ENCODE measurements around the gene MAPRE2. TPM values are rescaled to one million over a fixed set of nuclear protein-coding genes. Genes with fewer than 3 reads are reported as not detected.

MAPRE2 gene
- polyA plus RNA-seq, 1 donor, result 29.0 TPM

- WGBS (ENCODE audit: insufficient coverage, low lambda C conversion rate), result no CpG with 5 or more reads among the region's 6 CpGs
- DNase-seq, result no peak
These were observed 33.9 kb downstream of the MAPRE2 start for GRCh38 chr18:35075132-35075531.

GRCh38 chr18:35076135-35076924 is 35.1 kb downstream of the MAPRE2 start:
- no peaks in the 10 kb centered on the region for H3K4me1 ChIP-seq (ENCODE audit: control insufficient read depth, insufficient read depth, low read length)
- DNase-seq, result no peak
- WGBS (ENCODE audit: insufficient coverage, low lambda C conversion rate), result 83% methylated on average over 2 of the region's 4 CpGs
- H3K9me3 ChIP-seq (ENCODE audit: control insufficient read depth, low read depth, low read length), result no peaks in the 10 kb centered on the region
- H3K27me3 ChIP-seq (ENCODE audit: control insufficient read depth, insufficient read depth, low read length), result no peaks in the 10 kb centered on the region
- no peak overlapping the region for H3K4me3 ChIP-seq (ENCODE audit: low read length)
- no peaks in the 10 kb centered on the region for H3K36me3 ChIP-seq (ENCODE audit: control insufficient read depth, insufficient read depth, low read length)
- H3K27ac ChIP-seq (ENCODE audit: low read length), result no peak overlapping the region

More at GRCh38 chr18:35075132-35075531, 33.9 kb downstream of the MAPRE2 start:
- H3K4me3 ChIP-seq (ENCODE audit: low read length), result no peak overlapping the region
- peaks cover 5% of the 10 kb centered on the region for H3K36me3 ChIP-seq (ENCODE audit: control insufficient read depth, insufficient read depth, low read length)
- no peaks in the 10 kb centered on the region for H3K27me3 ChIP-seq (ENCODE audit: control insufficient read depth, insufficient read depth, low read length)
- H3K27ac ChIP-seq (ENCODE audit: low read length), result no peak overlapping the region
- no peaks in the 10 kb centered on the region for H3K9me3 ChIP-seq (ENCODE audit: control insufficient read depth, low read depth, low read length)
- H3K4me1 ChIP-seq (ENCODE audit: control insufficient read depth, insufficient read depth, low read length), result no peaks in the 10 kb centered on the region

GRCh38 chr18:35077937-35078336 is 36.7 kb downstream of the MAPRE2 start:
- no peaks in the 10 kb centered on the region for H3K36me3 ChIP-seq (ENCODE audit: control insufficient read depth, insufficient read depth, low read length)

GRCh38 chr18:35080058-35080457 is 38.8 kb downstream of the MAPRE2 start:
- WGBS (ENCODE audit: insufficient coverage, low lambda C conversion rate), result no CpG with 5 or more reads among the region's 1 CpG
- no peaks in the 10 kb centered on the region for H3K9me3 ChIP-seq (ENCODE audit: control insufficient read depth, low read depth, low read length)
- no peak overlapping the region for H3K27ac ChIP-seq (ENCODE audit: low read length)
- no peaks in the 10 kb centered on the region for H3K36me3 ChIP-seq (ENCODE audit: control insufficient read depth, insufficient read depth, low read length)
- DNase-seq, result no peak
- H3K4me3 ChIP-seq (ENCODE audit: low read length), result no peak overlapping the region
- H3K4me1 ChIP-seq (ENCODE audit: control insufficient read depth, insufficient read depth, low read length), result no peaks in the 10 kb centered on the region
- H3K27me3 ChIP-seq (ENCODE audit: control insufficient read depth, insufficient read depth, low read length), result no peaks in the 10 kb centered on the region

More at GRCh38 chr18:35077937-35078336, 36.7 kb downstream of the MAPRE2 start:
- no peaks in the 10 kb centered on the region for H3K27me3 ChIP-seq (ENCODE audit: control insufficient read depth, insufficient read depth, low read length)
- H3K27ac ChIP-seq (ENCODE audit: low read length), result no peak overlapping the region
- no peak for DNase-seq
- no peaks in the 10 kb centered on the region for H3K9me3 ChIP-seq (ENCODE audit: control insufficient read depth, low read depth, low read length)
- no peaks in the 10 kb centered on the region for H3K4me1 ChIP-seq (ENCODE audit: control insufficient read depth, insufficient read depth, low read length)
- H3K4me3 ChIP-seq (ENCODE audit: low read length), result no peak overlapping the region

- no peak overlapping the region for H3K27ac ChIP-seq (ENCODE audit: low read length)
- no peaks in the 10 kb centered on the region for H3K4me1 ChIP-seq (ENCODE audit: control insufficient read depth, insufficient read depth, low read length)
- no peaks in the 10 kb centered on the region for H3K27me3 ChIP-seq (ENCODE audit: control insufficient read depth, insufficient read depth, low read length)
- H3K9me3 ChIP-seq (ENCODE audit: control insufficient read depth, low read depth, low read length), result no peaks in the 10 kb centered on the region
- DNase-seq, result no peak
- no peak overlapping the region for H3K4me3 ChIP-seq (ENCODE audit: low read length)
- 100% methylated on average over 1 of the region's 3 CpGs for WGBS (ENCODE audit: insufficient coverage, low lambda C conversion rate)
- no peaks in the 10 kb centered on the region for H3K36me3 ChIP-seq (ENCODE audit: control insufficient read depth, insufficient read depth, low read length)
These were observed 42.0 kb downstream of the MAPRE2 start for GRCh38 chr18:35083174-35083712.

GRCh38 chr18:35084494-35085449 is 43.6 kb downstream of the MAPRE2 start:
- WGBS (ENCODE audit: insufficient coverage, low lambda C conversion rate), result no CpG with 5 or more reads among the region's 5 CpGs
- H3K9me3 ChIP-seq (ENCODE audit: control insufficient read depth, low read depth, low read length), result no peaks in the 10 kb centered on the region
- H3K4me1 ChIP-seq (ENCODE audit: control insufficient read depth, insufficient read depth, low read length), result no peaks in the 10 kb centered on the region
- no peaks in the 10 kb centered on the region for H3K36me3 ChIP-seq (ENCODE audit: control insufficient read depth, insufficient read depth, low read length)
- H3K27ac ChIP-seq (ENCODE audit: low read length), result no peak overlapping the region
- peak in 1 of 2 donors; percentile 42 for DNase-seq
- H3K27me3 ChIP-seq (ENCODE audit: control insufficient read depth, insufficient read depth, low read length), result no peaks in the 10 kb centered on the region
- H3K4me3 ChIP-seq (ENCODE audit: low read length), result no peak overlapping the region

- WGBS (ENCODE audit: insufficient coverage, low lambda C conversion rate), result 20% methylated on average over 1 of the region's 3 CpGs
- H3K4me1 ChIP-seq (ENCODE audit: control insufficient read depth, insufficient read depth, low read length), result no peaks in the 10 kb centered on the region
- H3K9me3 ChIP-seq (ENCODE audit: control insufficient read depth, low read depth, low read length), result no peaks in the 10 kb centered on the region
- no peaks in the 10 kb centered on the region for H3K27me3 ChIP-seq (ENCODE audit: control insufficient read depth, insufficient read depth, low read length)
- peak in 1 of 2 donors; percentile 50 for DNase-seq
- no peaks in the 10 kb centered on the region for H3K36me3 ChIP-seq (ENCODE audit: control insufficient read depth, insufficient read depth, low read length)
- no peak overlapping the region for H3K27ac ChIP-seq (ENCODE audit: low read length)
- H3K4me3 ChIP-seq (ENCODE audit: low read length), result no peak overlapping the region
These were observed 44.5 kb downstream of the MAPRE2 start for GRCh38 chr18:35085450-35086380.

- Histone ChIP-seq H3K27ac (ENCODE audit: low read length) (no peak overlapping the region), H3K4me1 (ENCODE audit: control insufficient read depth, insufficient read depth, low read length) (no peaks in the 10 kb centered on the region), H3K9me3 (ENCODE audit: control insufficient read depth, low read depth, low read length) (no peaks in the 10 kb centered on the region), H3K27me3 (ENCODE audit: control insufficient read depth, insufficient read depth, low read length) (no peaks in the 10 kb centered on the region), H3K36me3 (ENCODE audit: control insufficient read depth, insufficient read depth, low read length) (no peaks in the 10 kb centered on the region), H3K4me3 (ENCODE audit: low read length) (no peak overlapping the region)
- DNase-seq, result no peak
- no CpG with 5 or more reads among the region's 2 CpGs for WGBS (ENCODE audit: insufficient coverage, low lambda C conversion rate)
These were observed 45.5 kb downstream of the MAPRE2 start for GRCh38 chr18:35086704-35087103.

- H3K9me3 ChIP-seq (ENCODE audit: control insufficient read depth, low read depth, low read length), result no peaks in the 10 kb centered on the region
- H3K4me3 ChIP-seq (ENCODE audit: low read length), result no peak overlapping the region
- no peaks in the 10 kb centered on the region for H3K36me3 ChIP-seq (ENCODE audit: control insufficient read depth, insufficient read depth, low read length)
- no peak for DNase-seq
- H3K27ac ChIP-seq (ENCODE audit: low read length), result no peak overlapping the region
- WGBS (ENCODE audit: insufficient coverage, low lambda C conversion rate), result no CpG with 5 or more reads among the region's 3 CpGs
- no peaks in the 10 kb centered on the region for H3K4me1 ChIP-seq (ENCODE audit: control insufficient read depth, insufficient read depth, low read length)
- no peaks in the 10 kb centered on the region for H3K27me3 ChIP-seq (ENCODE audit: control insufficient read depth, insufficient read depth, low read length)
These were observed 46.5 kb downstream of the MAPRE2 start for GRCh38 chr18:35087726-35088125.

Data from large intestine (tissue), 3 donors.